K562 (cell line): ENCODE results near the gene USP16.

Experiments used
- CBX2 ChIP-seq: fragments of 200-600 bp; sonication (generic); IDR thresholded peaks from one replicate; pipeline ENCODE4 v1.6.1; 2012; ENCODE audit warnings: mild to moderate bottlenecking, low read length, inconsistent platforms; ENCODE audit not compliant: insufficient read depth, poor library complexity, severe bottlenecking
- ESRRA ChIP-seq: fragments of 450-650 bp; IDR thresholded peaks from 2 replicates; pipeline ENCODE4 v1.6.1; 2014; ENCODE audit warnings: low read depth, mild to moderate bottlenecking, moderate library complexity, borderline replicate concordance
- GATAD2B ChIP-seq: fragments of 450-650 bp; IDR thresholded peaks from 2 replicates; pipeline ENCODE4 v1.6.1; 2017; ENCODE audit warnings: mild to moderate bottlenecking, borderline replicate concordance
- MBD2 ChIP-seq: sonication (generic); IDR thresholded peaks from 2 replicates; pipeline ENCODE4 v1.6.1; 2016; ENCODE audit warnings: low read depth, borderline replicate concordance
- MTA2 ChIP-seq: fragments of 450-650 bp; IDR thresholded peaks from 2 replicates; pipeline ENCODE4 v1.6.1; 2016; ENCODE audit warnings: low read depth
- PHB2 ChIP-seq: fragments of 450-650 bp; IDR thresholded peaks from 2 replicates; pipeline ENCODE4 v1.6.1; 2017; ENCODE audit warnings: low read depth
- PML ChIP-seq: IDR thresholded peaks from 2 replicates; pipeline ENCODE4 v1.6.1; 2012; ENCODE audit warnings: low read length, inconsistent platforms
- POLR2A ChIP-seq: fragments of 450-650 bp; conservative IDR thresholded peaks from 2 replicates; pipeline ENCODE4 v1.6.1; 2016
- RAD51 ChIP-seq: fragments of 450-650 bp; IDR thresholded peaks from 2 replicates; pipeline ENCODE4 v1.7.1; 2016; ENCODE audit warnings: low read depth, mild to moderate bottlenecking, borderline replicate concordance
- ZBTB8A ChIP-seq: fragments of 450-650 bp; IDR thresholded peaks from 2 replicates; pipeline ENCODE4 v1.6.1; 2018; ENCODE audit warnings: mild to moderate bottlenecking, moderate library complexity; ENCODE audit not compliant: partially characterized antibody
- ZNF347 ChIP-seq: fragments of 450-650 bp; formaldehyde crosslinking; IDR thresholded peaks from 2 replicates; pipeline ENCODE4 v1.4.0; 2020; ENCODE audit warnings: low read depth, mild to moderate bottlenecking, moderate library complexity
- ZNF41 ChIP-seq: fragments of 250-450 bp; sonication (Bioruptor Pico); conservative IDR thresholded peaks from 2 replicates; pipeline ENCODE4 v1.4.0; 2020; ENCODE audit warnings: mild to moderate bottlenecking
- TF ChIP-seq, protein P1 (sequence below), 3 experiments: IDR thresholded peaks in 2 of 3; conservative IDR thresholded peaks in 1 of 3; 2 replicates each; pipeline ENCODE4 v1.5.1; 2011 to 2012; ENCODE audit warnings: low read length in 3 of 3, mild to moderate bottlenecking in 3 of 3, control low read depth in 2 of 3, improper control_type of control experiment in 1 of 3, inconsistent platforms in 1 of 3, low read depth in 1 of 3, mixed read lengths in 1 of 3, moderate library complexity in 1 of 3; ENCODE audit not compliant: insufficient read depth in 2 of 3

GRCh38 chr21:28982637-28983036 lies 41.8 kb upstream of the USP16 start:
- no peak for TF ChIP-seq CBX2
- TF ChIP-seq RAD51: no peak
- TF ChIP-seq, protein P1, sequence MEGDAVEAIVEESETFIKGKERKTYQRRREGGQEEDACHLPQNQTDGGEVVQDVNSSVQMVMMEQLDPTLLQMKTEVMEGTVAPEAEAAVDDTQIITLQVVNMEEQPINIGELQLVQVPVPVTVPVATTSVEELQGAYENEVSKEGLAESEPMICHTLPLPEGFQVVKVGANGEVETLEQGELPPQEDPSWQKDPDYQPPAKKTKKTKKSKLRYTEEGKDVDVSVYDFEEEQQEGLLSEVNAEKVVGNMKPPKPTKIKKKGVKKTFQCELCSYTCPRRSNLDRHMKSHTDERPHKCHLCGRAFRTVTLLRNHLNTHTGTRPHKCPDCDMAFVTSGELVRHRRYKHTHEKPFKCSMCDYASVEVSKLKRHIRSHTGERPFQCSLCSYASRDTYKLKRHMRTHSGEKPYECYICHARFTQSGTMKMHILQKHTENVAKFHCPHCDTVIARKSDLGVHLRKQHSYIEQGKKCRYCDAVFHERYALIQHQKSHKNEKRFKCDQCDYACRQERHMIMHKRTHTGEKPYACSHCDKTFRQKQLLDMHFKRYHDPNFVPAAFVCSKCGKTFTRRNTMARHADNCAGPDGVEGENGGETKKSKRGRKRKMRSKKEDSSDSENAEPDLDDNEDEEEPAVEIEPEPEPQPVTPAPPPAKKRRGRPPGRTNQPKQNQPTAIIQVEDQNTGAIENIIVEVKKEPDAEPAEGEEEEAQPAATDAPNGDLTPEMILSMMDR (IDR thresholded peaks at IDR 0.05 in 2 of 3, conservative IDR thresholded peaks at IDR 0.05 in 1 of 3; ENCODE audit: insufficient read depth in 2 of 3, low read depth in 1 of 3, low read length in 3 of 3): no peak
- TF ChIP-seq ZBTB8A: no peak
- TF ChIP-seq POLR2A: no peak
- no peak for TF ChIP-seq ZNF41 (CRISPR knock-in tag)
- TF ChIP-seq PHB2: no peak
- TF ChIP-seq MBD2: no peak
- TF ChIP-seq ZNF347 (CRISPR knock-in tag): no peak
- TF ChIP-seq MTA2: no peak
- no peak for TF ChIP-seq GATAD2B
- no peak for TF ChIP-seq PML
- no peak for TF ChIP-seq ESRRA
